PC-3 (cell line): ENCODE data around the gene ZNHIT6.
A peak's percentile ranks its signal among the peaks of the same experiment; 100 is the strongest.

Experiments used
- CTCF ChIP-seq: fragments of 300-600 bp; sonication (generic); conservative IDR thresholded peaks from 2 replicates; pipeline ENCODE4 v1.5.1; 2017; ENCODE audit warnings: antibody characterized with exemption, low read depth, mild to moderate bottlenecking, low read length
- EZH2 ChIP-seq: fragments of 300-600 bp; sonication (generic); IDR thresholded peaks from one replicate; pipeline ENCODE4 v1.6.1; 2017; ENCODE audit warnings: antibody characterized with exemption, mild to moderate bottlenecking, low read length; ENCODE audit not compliant: unreplicated experiment

- TF ChIP-seq CTCF: 0 out of 2 replicates have a peak, but pooled peaks have one; percentile 10
- TF ChIP-seq EZH2: no peak
Observed at GRCh38 chr1:85708829-85709227, 595 bp upstream of the ZNHIT6 start.
